Measurements from ENCODE around the gene CRYBG2. TPM values are rescaled to one million over a fixed set of nuclear protein-coding genes. Genes with fewer than 3 reads are reported as not detected.
"Not testable (repeated sequence)": the region's sequence is repeated elsewhere in the genome, so short reads cannot be mapped to it uniquely, and the experiment has no call there.

Gene CRYBG2
- total RNA-seq, 1 donor from 2014 or later = 19.5 TPM

DNA sequence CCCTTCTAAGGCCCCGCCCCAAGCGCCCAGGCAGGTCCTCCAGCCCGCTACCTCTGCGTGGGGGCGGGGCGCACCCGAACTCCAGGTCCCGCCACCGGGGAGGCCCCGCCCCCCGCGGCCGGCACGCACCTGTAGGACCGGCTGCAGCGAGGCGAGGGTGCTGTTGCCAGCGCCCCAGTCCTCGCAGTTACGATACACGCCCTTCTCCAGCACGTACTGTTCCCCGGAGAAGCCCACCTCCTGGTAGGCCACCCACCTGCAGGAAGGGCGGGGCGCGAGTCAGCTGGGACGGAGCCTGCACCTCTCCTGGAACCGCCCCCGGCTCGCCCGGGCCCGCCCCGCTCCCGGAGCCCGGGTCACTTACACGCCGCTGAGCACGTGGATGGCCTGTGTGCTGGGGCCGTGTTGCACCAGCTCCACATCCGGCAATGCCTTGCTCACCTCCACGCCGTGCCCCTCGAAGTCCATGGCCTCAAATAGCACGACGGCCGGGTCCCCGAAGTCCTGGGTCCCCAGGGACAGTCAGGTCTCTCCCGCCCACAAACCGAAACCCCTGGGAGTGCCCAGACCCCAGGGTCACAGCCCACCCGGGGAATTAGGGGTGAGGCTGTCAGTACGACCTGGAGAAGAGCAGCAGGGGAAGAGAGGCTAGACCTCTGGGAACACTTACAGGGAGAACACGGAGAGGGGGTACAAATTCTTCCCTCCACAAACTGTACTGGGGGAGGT is 17.3 kb downstream of the CRYBG2 start:
- FAIRE-seq (no peak), DNase-seq (ENCODE audit: low read depth) (peak; percentile 73)
- Histone ChIP-seq H3K36me3 (ENCODE audit: control insufficient read depth, insufficient read depth, low read length) (peaks cover 15% of the 10 kb centered on the region), H3K27me3 (ENCODE audit: control insufficient read depth, insufficient read depth, low read length) (no peaks in the 10 kb centered on the region), H3K4me3 (ENCODE audit: low read depth, low read length) (peak overlapping the region; percentile 83)
- TF ChIP-seq, protein P1, sequence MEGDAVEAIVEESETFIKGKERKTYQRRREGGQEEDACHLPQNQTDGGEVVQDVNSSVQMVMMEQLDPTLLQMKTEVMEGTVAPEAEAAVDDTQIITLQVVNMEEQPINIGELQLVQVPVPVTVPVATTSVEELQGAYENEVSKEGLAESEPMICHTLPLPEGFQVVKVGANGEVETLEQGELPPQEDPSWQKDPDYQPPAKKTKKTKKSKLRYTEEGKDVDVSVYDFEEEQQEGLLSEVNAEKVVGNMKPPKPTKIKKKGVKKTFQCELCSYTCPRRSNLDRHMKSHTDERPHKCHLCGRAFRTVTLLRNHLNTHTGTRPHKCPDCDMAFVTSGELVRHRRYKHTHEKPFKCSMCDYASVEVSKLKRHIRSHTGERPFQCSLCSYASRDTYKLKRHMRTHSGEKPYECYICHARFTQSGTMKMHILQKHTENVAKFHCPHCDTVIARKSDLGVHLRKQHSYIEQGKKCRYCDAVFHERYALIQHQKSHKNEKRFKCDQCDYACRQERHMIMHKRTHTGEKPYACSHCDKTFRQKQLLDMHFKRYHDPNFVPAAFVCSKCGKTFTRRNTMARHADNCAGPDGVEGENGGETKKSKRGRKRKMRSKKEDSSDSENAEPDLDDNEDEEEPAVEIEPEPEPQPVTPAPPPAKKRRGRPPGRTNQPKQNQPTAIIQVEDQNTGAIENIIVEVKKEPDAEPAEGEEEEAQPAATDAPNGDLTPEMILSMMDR (IDR thresholded peaks at IDR 0.05; ENCODE audit: insufficient read depth, low read length, severe bottlenecking) = no peak

DNA sequence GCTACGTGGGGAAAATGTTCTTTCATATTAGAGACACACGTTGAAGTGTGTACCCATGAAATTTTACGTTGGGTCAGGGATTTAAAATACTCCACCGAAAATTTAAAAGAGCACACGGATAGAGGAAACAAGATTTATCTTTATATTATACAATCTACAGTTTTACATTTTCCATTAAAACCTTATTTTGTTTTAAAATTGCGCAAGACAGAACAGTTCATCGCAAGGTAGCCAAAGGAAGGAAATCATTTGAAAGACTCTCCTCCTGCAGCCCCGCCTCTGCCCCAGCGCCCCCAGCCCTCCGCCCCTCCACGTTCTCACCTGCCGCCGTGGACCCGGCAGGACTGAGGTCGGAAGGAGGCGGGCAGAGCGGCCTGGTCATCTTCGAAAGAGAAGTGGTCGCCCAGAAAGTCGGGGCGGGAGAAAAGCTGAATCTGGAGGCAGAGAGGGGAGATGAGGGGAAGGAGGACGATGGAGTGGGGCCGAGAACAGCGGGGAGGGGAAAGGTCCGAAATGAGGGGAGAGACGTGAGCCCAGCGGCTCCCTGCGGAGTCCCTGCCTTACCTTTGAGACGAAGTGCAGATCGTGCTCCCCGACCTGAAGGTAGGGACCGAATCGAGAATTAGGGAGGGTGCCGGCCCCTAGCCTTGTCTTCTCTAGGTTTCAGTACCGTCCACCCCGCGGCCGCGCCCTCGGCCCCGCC is 18.0 kb downstream of the CRYBG2 start:
- Histone ChIP-seq H3K36me3 (ENCODE audit: control insufficient read depth, insufficient read depth, low read length) (peaks cover 20% of the 10 kb centered on the region), H3K27me3 (ENCODE audit: control insufficient read depth, insufficient read depth, low read length) (no peaks in the 10 kb centered on the region), H3K4me3 (ENCODE audit: low read depth, low read length) (peak overlapping the region; percentile 83)
- TF ChIP-seq, protein P1 (IDR thresholded peaks at IDR 0.05; ENCODE audit: insufficient read depth, low read length, severe bottlenecking) = no peak
- no peak for DNase-seq (ENCODE audit: low read depth)
- no peak for FAIRE-seq

DNA sequence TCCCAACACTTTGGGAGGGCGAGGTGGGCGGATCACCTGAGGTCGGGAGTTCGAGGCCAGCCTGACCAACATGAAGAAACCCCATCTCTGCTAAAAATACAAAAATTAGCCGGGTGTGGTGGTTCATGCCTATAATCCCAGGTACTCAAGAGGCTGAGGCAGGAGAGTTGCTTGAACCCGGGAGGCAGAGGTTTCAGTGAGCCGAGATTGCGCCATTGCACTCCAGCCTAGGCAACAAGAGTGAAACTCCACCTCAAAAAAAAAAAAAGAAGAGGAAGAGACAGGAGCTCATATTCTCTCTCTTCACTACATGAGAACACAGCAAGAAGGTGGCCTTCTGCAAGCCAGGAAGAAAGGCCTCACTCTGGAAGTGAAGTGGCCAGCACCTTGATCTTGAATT is 20.6 kb downstream of the CRYBG2 start:
- not testable (repeated sequence) for H3K4me3 ChIP-seq (ENCODE audit: low read depth, low read length); FAIRE-seq; DNase-seq (ENCODE audit: low read depth); H3K27me3 ChIP-seq (ENCODE audit: control insufficient read depth, insufficient read depth, low read length)
- peaks cover 19% of the 10 kb centered on the region for H3K36me3 ChIP-seq (ENCODE audit: control insufficient read depth, insufficient read depth, low read length)

DNA sequence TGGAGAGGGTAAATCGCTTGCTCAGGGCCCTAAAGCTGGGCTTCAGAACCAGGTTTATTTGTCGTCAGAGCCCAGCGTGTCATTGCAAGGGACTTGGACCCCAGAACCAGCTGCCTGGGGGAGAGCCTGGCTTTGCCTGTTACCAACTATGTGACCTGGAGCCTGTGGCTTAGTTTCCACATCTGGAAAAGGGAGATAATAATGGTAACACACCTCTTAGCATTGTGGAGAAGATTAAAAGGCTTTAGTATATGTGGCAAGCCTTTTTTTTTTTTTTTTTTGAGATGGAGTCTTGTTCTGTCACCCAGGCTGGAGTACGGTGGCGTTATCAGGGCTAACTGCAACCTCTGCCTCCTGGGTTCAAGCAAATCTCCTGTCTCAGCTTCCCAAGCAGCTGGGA is 23.7 kb downstream of the CRYBG2 start:
- DNase-seq (ENCODE audit: low read depth) (no peak), FAIRE-seq (no peak)
- TF ChIP-seq, protein P1 (IDR thresholded peaks at IDR 0.05; ENCODE audit: insufficient read depth, low read length, severe bottlenecking) = no peak
- Histone ChIP-seq H3K4me3 (ENCODE audit: low read depth, low read length) (no peak overlapping the region), H3K27me3 (ENCODE audit: control insufficient read depth, insufficient read depth, low read length) (no peaks in the 10 kb centered on the region), H3K36me3 (ENCODE audit: control insufficient read depth, insufficient read depth, low read length) (peaks cover 26% of the 10 kb centered on the region)

DNA sequence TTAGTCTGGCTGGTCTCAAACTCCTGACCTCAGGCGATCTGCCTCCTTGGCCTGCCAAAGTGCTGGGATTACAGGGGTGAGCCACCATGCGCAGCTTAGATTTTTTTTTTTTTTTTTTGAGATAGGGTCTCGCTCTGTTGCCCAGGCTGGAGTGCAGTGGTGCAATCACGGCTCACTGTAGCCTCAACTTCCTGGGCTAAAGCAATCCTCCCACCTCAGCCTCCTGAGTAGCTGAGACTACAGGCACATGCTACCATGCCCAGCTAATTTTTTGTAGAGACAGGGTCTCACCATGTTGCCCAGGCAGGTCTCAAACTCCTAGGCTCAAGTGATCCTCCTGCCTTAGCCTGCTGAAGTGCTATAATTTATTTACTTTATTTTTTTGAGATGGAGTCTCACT is 24.6 kb downstream of the CRYBG2 start:
- not testable (repeated sequence) for H3K4me3 ChIP-seq (ENCODE audit: low read depth, low read length); FAIRE-seq; DNase-seq (ENCODE audit: low read depth); H3K27me3 ChIP-seq (ENCODE audit: control insufficient read depth, insufficient read depth, low read length)
- H3K36me3 ChIP-seq (ENCODE audit: control insufficient read depth, insufficient read depth, low read length) = peaks cover 34% of the 10 kb centered on the region

DNA sequence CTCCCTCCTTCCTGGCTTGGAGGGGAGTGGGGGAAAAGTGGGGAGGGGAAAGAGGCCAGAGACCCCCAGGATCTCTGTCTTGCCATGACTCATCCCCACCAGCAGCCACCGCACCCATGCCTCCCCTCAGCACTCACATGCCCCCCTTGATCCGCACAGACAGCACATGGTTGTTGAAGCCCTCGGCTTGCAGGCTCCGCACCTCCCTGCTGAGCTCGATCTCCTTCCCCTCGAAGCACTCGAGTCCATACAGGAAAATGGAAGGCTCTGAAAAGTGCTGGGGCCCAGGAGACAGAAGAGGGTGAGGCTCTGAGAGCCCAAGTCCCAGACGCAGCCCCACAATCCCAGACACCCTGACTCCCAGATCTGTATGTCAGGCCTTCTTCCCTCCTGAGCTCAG is 25.3 kb downstream of the CRYBG2 start:
- no peak for DNase-seq (ENCODE audit: low read depth)
- H3K4me3 ChIP-seq (ENCODE audit: low read depth, low read length) = no peak overlapping the region
- FAIRE-seq = peak; percentile 18
- TF ChIP-seq, protein P1 (IDR thresholded peaks at IDR 0.05; ENCODE audit: insufficient read depth, low read length, severe bottlenecking) = no peak
- H3K36me3 ChIP-seq (ENCODE audit: control insufficient read depth, insufficient read depth, low read length) = peaks cover 42% of the 10 kb centered on the region
- no peaks in the 10 kb centered on the region for H3K27me3 ChIP-seq (ENCODE audit: control insufficient read depth, insufficient read depth, low read length)
